ENCODE measurements around the gene ACE2. TPM values are rescaled to one million over a fixed set of nuclear protein-coding genes. Genes with fewer than 3 reads are reported as not detected.

The ACE2 gene
- total and polyA plus RNA-seq, 2 donors from 2014 or later: 5.5 to 32.4 TPM

DNA sequence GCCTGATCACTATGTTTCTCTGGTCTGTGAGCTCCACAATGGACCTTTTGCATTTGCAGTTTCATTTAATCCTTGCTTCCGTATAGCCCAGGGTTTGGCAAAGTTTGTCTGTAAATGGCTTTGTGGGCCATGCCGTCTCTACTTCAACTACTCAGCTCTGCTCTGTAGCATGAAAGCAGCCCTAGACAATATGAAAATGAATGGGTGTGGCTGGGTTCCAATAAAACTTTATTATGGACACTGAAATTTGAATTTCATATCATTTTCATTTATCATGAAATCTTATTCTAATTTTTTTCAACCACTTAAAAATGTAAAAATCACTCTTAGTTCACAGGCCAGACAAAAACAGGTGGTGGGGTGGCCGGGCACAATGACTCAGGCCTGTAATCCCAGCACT, 41.5 kb downstream of the ACE2 start:
- no peak overlapping the region for H3K27ac ChIP-seq (ENCODE audit: low read depth in 2 of 2, low read length in 2 of 2)
- no peak overlapping the region for H3K4me3 ChIP-seq (ENCODE audit: low read length in 3 of 3)
- H3K27me3 ChIP-seq (ENCODE audit: control insufficient read depth, insufficient read depth, low read length): peaks cover 5% of the 10 kb centered on the region
- no peaks in the 10 kb centered on the region for H3K9me3 ChIP-seq (ENCODE audit: control insufficient read depth in 2 of 3, insufficient read depth in 1 of 3, low read length in 3 of 3)
- TF ChIP-seq, protein P1, sequence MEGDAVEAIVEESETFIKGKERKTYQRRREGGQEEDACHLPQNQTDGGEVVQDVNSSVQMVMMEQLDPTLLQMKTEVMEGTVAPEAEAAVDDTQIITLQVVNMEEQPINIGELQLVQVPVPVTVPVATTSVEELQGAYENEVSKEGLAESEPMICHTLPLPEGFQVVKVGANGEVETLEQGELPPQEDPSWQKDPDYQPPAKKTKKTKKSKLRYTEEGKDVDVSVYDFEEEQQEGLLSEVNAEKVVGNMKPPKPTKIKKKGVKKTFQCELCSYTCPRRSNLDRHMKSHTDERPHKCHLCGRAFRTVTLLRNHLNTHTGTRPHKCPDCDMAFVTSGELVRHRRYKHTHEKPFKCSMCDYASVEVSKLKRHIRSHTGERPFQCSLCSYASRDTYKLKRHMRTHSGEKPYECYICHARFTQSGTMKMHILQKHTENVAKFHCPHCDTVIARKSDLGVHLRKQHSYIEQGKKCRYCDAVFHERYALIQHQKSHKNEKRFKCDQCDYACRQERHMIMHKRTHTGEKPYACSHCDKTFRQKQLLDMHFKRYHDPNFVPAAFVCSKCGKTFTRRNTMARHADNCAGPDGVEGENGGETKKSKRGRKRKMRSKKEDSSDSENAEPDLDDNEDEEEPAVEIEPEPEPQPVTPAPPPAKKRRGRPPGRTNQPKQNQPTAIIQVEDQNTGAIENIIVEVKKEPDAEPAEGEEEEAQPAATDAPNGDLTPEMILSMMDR (IDR thresholded peaks at IDR 0.05; ENCODE audit: borderline replicate concordance, extremely low read depth, insufficient read depth): no peak
- no peak for FAIRE-seq
- DNase-seq: no peak
- H3K4me1 ChIP-seq (ENCODE audit: control insufficient read depth in 2 of 3, insufficient read depth in 2 of 3, low read depth in 1 of 3, low read length in 3 of 3): no peaks in the 10 kb centered on the region
- no peak overlapping the region for H3K9ac ChIP-seq (ENCODE audit: low read length in 3 of 3)
- H3K36me3 ChIP-seq (ENCODE audit: control insufficient read depth in 2 of 3, insufficient read depth in 3 of 3, low read length in 3 of 3): no peaks in the 10 kb centered on the region
- intact Hi-C loops (cut with DNase I): no loop called here

DNA sequence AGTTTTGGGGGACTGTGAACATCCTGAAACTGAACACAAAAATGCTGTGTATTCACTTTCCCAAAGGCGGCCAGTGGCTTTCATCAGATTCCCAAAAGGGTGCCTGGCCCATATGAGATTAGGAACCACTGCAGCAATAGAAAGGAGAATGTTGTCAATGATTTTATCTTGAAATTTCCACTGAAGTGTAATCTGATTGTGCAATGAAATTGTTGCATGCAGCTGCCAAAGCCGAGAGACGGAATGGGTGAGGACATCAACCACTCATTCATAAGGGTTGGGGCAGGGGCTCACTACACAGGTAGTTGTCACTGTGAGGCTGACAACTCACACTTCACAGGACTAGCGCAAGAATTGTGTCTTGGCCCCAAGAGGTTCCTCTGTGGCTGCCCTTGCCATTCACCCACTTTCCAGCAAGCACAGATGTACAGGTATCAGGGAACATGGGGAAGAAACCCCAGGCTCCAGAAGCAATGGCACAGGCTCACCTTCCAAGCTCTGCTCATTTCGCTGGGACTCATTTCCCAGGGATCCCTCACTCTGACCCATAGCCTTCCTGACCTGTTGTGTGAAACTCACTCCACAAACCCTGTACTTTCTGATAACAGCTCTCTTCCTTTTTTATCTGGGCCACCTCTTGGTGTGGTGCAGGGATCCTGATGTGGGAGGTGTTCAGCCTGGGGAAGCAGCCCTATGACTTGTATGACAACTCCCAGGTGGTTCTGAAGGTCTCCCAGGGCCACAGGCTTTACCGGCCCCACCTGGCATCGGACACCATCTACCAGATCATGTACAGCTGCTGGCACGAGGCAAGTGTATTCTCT, 51.4 kb downstream of the ACE2 start:
- Histone ChIP-seq H3K4me3 (ENCODE audit: low read length in 3 of 3) (no peak overlapping the region), H3K9me3 (ENCODE audit: control insufficient read depth in 2 of 3, insufficient read depth in 1 of 3, low read length in 3 of 3) (no peaks in the 10 kb centered on the region), H3K27ac (ENCODE audit: low read depth in 2 of 2, low read length in 2 of 2) (no peak overlapping the region), H3K9ac (ENCODE audit: low read length in 3 of 3) (no peak overlapping the region), H3K36me3 (ENCODE audit: control insufficient read depth in 2 of 3, insufficient read depth in 3 of 3, low read length in 3 of 3) (no peaks in the 10 kb centered on the region), H3K4me1 (ENCODE audit: control insufficient read depth in 2 of 3, insufficient read depth in 2 of 3, low read depth in 1 of 3, low read length in 3 of 3) (no peaks in the 10 kb centered on the region), H3K27me3 (ENCODE audit: control insufficient read depth, insufficient read depth, low read length) (peaks cover 9% of the 10 kb centered on the region)
- DNase-seq (no peak), FAIRE-seq (no peak)
- intact Hi-C loops (cut with DNase I): no loop called here
- TF ChIP-seq, protein P1 (IDR thresholded peaks at IDR 0.05; ENCODE audit: borderline replicate concordance, extremely low read depth, insufficient read depth): no peak

DNA sequence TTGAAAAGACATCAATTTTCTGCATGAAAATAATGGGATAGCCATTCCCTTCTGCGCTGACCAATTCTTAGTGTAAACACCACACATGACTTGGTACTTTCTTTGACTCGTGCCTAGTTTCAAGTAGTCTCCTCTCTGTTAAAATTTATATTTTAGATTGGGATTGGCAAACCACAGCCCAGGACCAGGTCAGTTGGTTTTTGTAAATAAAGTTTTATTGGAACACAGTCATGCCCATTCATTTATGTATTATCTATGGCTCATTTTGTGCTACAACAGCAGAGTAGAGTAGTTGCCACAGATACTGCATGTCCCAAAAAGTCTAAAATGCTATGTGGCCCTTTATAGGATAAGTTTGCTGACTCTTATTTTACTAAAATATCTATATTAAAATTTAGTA, 53.4 kb downstream of the ACE2 start:
- Histone ChIP-seq H3K27me3 (ENCODE audit: control insufficient read depth, insufficient read depth, low read length) (peaks cover 8% of the 10 kb centered on the region), H3K4me3 (ENCODE audit: low read length in 3 of 3) (no peak overlapping the region), H3K9me3 (ENCODE audit: control insufficient read depth in 2 of 3, insufficient read depth in 1 of 3, low read length in 3 of 3) (no peaks in the 10 kb centered on the region), H3K27ac (ENCODE audit: low read depth in 2 of 2, low read length in 2 of 2) (no peak overlapping the region), H3K4me1 (ENCODE audit: control insufficient read depth in 2 of 3, insufficient read depth in 2 of 3, low read depth in 1 of 3, low read length in 3 of 3) (no peaks in the 10 kb centered on the region), H3K9ac (ENCODE audit: low read length in 3 of 3) (no peak overlapping the region), H3K36me3 (ENCODE audit: control insufficient read depth in 2 of 3, insufficient read depth in 3 of 3, low read length in 3 of 3) (no peaks in the 10 kb centered on the region)
- FAIRE-seq (no peak), DNase-seq (no peak)
- intact Hi-C loops (cut with DNase I): no loop called here
- TF ChIP-seq, protein P1 (IDR thresholded peaks at IDR 0.05; ENCODE audit: borderline replicate concordance, extremely low read depth, insufficient read depth): no peak
